8988T (cell line): ENCODE results near the gene CDRT15L2.
"Not testable (repeated sequence)": the region's sequence is repeated elsewhere in the genome, so short reads cannot be mapped to it uniquely, and the experiment has no call there.

Experiments
- DNase-seq: peaks from one replicate; pipeline ENCODE4 v3.0.0; 2011

CDRT15L2 gene

GRCh38 chr17:20579424-20579823, at the start of gene CDRT15L2:
Gene CDRT15L2, plus strand, starts transcription at chr17:20579724. Its CDS starts 20 bp downstream, at chr17:20579744.
- DNase-seq: not testable (repeated sequence)

- not testable (repeated sequence) for DNase-seq
These were observed 49.4 kb upstream of the CDRT15L2 start for GRCh38 chr17:20530104-20530503.

GRCh38 chr17:20532544-20533090, 46.9 kb upstream of the CDRT15L2 start:
- not testable (repeated sequence) for DNase-seq

GRCh38 chr17:20533206-20533605, 46.3 kb upstream of the CDRT15L2 start:
- not testable (repeated sequence) for DNase-seq

GRCh38 chr17:20534711-20535550, 44.6 kb upstream of the CDRT15L2 start:
- DNase-seq: not testable (repeated sequence)

- DNase-seq: not testable (repeated sequence)
These were observed 39.1 kb upstream of the CDRT15L2 start for GRCh38 chr17:20540414-20540813.

- not testable (repeated sequence) for DNase-seq
These were observed 38.7 kb upstream of the CDRT15L2 start for GRCh38 chr17:20540865-20541264.

GRCh38 chr17:20541853-20542546, 37.5 kb upstream of the CDRT15L2 start:
- not testable (repeated sequence) for DNase-seq

- not testable (repeated sequence) for DNase-seq
These were observed 31.6 kb upstream of the CDRT15L2 start for GRCh38 chr17:20547923-20548322.

- not testable (repeated sequence) for DNase-seq
These were observed 26.6 kb upstream of the CDRT15L2 start for GRCh38 chr17:20552920-20553319.

- not testable (repeated sequence) for DNase-seq
These were observed 24.8 kb upstream of the CDRT15L2 start for GRCh38 chr17:20554728-20555127.

GRCh38 chr17:20555135-20556010, 24.2 kb upstream of the CDRT15L2 start:
- not testable (repeated sequence) for DNase-seq

GRCh38 chr17:20558096-20558495, 21.4 kb upstream of the CDRT15L2 start:
- DNase-seq: not testable (repeated sequence)

GRCh38 chr17:20559018-20559417, 20.5 kb upstream of the CDRT15L2 start:
- DNase-seq: not testable (repeated sequence)

- no peak for DNase-seq
These were observed 16.9 kb upstream of the CDRT15L2 start for GRCh38 chr17:20562587-20562986.

- not testable (repeated sequence) for DNase-seq
These were observed 14.3 kb upstream of the CDRT15L2 start for GRCh38 chr17:20565245-20565644.

- no peak for DNase-seq
These were observed 13.8 kb upstream of the CDRT15L2 start for GRCh38 chr17:20565711-20566110.

- DNase-seq: not testable (repeated sequence)
These were observed 12.8 kb upstream of the CDRT15L2 start for GRCh38 chr17:20566736-20567135.

- not testable (repeated sequence) for DNase-seq
These were observed 12.1 kb upstream of the CDRT15L2 start for GRCh38 chr17:20567421-20567820.

- DNase-seq: not testable (repeated sequence)
These were observed 10.9 kb upstream of the CDRT15L2 start for GRCh38 chr17:20568604-20569003.

- DNase-seq: not testable (repeated sequence)
These were observed 7.9 kb upstream of the CDRT15L2 start for GRCh38 chr17:20571653-20572052.

GRCh38 chr17:20573216-20573615, 6.3 kb upstream of the CDRT15L2 start:
- not testable (repeated sequence) for DNase-seq
